ENCODE data around the gene ARFIP1.

- TF ChIP-seq CTCF (IDR thresholded peaks at IDR 0.05) (no peak), POLR2A (IDR thresholded peaks at IDR 0.05) (no peak)
Observed at GRCh38 chr4:152810715-152811287, 31.0 kb downstream of the ARFIP1 start.
